ENCODE results near the gene ADK.

DNA sequence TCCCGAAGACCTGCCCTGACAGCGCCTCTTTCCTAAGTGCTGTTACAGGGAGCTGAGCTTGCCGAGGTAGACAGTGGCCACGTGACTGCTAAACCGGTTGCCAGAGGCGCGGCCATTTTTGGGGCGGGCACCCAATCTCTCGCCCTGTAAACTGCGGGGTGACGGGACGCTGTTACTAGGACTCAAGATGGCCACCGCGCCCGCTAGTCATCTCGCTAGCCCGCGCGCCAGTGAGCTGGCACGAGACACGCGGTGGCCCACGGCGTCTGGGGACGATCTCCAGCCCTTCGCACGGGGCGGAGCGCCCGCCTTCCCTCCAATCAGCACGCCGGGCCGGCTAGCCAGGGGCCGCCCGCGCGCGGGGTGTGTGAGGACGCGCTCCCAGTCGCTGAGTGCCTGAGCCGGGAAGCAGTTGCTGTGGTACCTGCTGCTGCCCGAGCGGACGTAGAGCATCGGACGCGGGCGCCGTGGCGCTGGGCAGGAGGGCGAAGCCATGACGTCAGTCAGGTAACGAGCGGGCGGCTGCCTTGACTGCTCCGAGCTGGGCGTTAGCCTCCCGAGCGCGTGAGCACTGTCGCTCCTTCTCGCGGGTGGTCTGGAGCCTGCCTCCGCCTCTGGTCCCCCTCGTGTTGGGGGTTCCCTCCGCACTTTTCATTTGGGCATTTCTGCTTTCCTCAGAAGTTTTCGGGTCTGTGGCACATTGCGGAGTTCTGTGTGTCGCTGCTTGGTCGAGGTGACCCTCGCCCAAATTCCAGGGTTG, 25.5 kb downstream of the ADK start:
- peak in 1 of 2 donors; percentile 65 for TF ChIP-seq POLR2A (IDR thresholded peaks at IDR 0.05)
- TF ChIP-seq, protein P1, sequence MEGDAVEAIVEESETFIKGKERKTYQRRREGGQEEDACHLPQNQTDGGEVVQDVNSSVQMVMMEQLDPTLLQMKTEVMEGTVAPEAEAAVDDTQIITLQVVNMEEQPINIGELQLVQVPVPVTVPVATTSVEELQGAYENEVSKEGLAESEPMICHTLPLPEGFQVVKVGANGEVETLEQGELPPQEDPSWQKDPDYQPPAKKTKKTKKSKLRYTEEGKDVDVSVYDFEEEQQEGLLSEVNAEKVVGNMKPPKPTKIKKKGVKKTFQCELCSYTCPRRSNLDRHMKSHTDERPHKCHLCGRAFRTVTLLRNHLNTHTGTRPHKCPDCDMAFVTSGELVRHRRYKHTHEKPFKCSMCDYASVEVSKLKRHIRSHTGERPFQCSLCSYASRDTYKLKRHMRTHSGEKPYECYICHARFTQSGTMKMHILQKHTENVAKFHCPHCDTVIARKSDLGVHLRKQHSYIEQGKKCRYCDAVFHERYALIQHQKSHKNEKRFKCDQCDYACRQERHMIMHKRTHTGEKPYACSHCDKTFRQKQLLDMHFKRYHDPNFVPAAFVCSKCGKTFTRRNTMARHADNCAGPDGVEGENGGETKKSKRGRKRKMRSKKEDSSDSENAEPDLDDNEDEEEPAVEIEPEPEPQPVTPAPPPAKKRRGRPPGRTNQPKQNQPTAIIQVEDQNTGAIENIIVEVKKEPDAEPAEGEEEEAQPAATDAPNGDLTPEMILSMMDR (IDR thresholded peaks at IDR 0.05): peak in 1 of 12 donors; percentile 30

Measured in heart left ventricle (tissue), 13 donors.